COR-L47 (cell line): ENCODE results near the gene ENOX1.

Experiments
- DNase-seq: peaks from one replicate; lab custom pipeline; 2025; lab: John Stamatoyannopoulos, UW

The ENOX1 gene

GRCh38 chr13:43608400-43609137 lies 178.2 kb downstream of the ENOX1 start:
- DNase-seq = no peak

GRCh38 chr13:43597599-43597945 lies 189.2 kb downstream of the ENOX1 start:
- no peak for DNase-seq

- DNase-seq = no peak
Observed at GRCh38 chr13:43596924-43597598, 189.7 kb downstream of the ENOX1 start.

- DNase-seq = no peak
Observed at GRCh38 chr13:43596006-43596405, 190.8 kb downstream of the ENOX1 start.

GRCh38 chr13:43587376-43587775 lies 199.4 kb downstream of the ENOX1 start:
- no peak for DNase-seq

GRCh38 chr13:43584751-43585150 lies 202.0 kb downstream of the ENOX1 start:
- DNase-seq = no peak

- no peak for DNase-seq
Observed at GRCh38 chr13:43583321-43583720, 203.5 kb downstream of the ENOX1 start.

GRCh38 chr13:43580280-43580679 lies 206.5 kb downstream of the ENOX1 start:
- no peak for DNase-seq

GRCh38 chr13:43579321-43579720 lies 207.5 kb downstream of the ENOX1 start:
- DNase-seq = no peak

GRCh38 chr13:43574605-43575004 lies 212.2 kb downstream of the ENOX1 start:
- no peak for DNase-seq

GRCh38 chr13:43573802-43574514 lies 212.8 kb downstream of the ENOX1 start:
- no peak for DNase-seq

GRCh38 chr13:43573361-43573740 lies 213.4 kb downstream of the ENOX1 start:
- DNase-seq = no peak

- DNase-seq = no peak
Observed at GRCh38 chr13:43572656-43573360, 214.0 kb downstream of the ENOX1 start.

GRCh38 chr13:43569658-43570057 lies 217.1 kb downstream of the ENOX1 start:
- no peak for DNase-seq

GRCh38 chr13:43567608-43568007 lies 219.2 kb downstream of the ENOX1 start:
- DNase-seq = no peak

- DNase-seq = no peak
Observed at GRCh38 chr13:43564952-43565351, 221.8 kb downstream of the ENOX1 start.

GRCh38 chr13:43561081-43561480 lies 225.7 kb downstream of the ENOX1 start:
- DNase-seq = no peak

GRCh38 chr13:43558939-43559338 lies 227.8 kb downstream of the ENOX1 start:
- no peak for DNase-seq

GRCh38 chr13:43558326-43558725 lies 228.4 kb downstream of the ENOX1 start:
- DNase-seq = no peak

GRCh38 chr13:43555667-43556066 lies 231.1 kb downstream of the ENOX1 start:
- DNase-seq = no peak

- DNase-seq = no peak
Observed at GRCh38 chr13:43551897-43552456, 234.8 kb downstream of the ENOX1 start.

GRCh38 chr13:43546816-43547215 lies 240.0 kb downstream of the ENOX1 start:
- peak; percentile 36 for DNase-seq
